ENCODE results near the gene RANBP17. TPM values are rescaled to one million over a fixed set of nuclear protein-coding genes. Genes with fewer than 3 reads are reported as not detected.

Gene RANBP17
- total and polyA plus RNA-seq, 2 donors (not counting 1 experiment from before 2014, with no cell fraction given), result 3.1 to 3.5 TPM

GRCh38 chr5:171050916-171051315, 189.1 kb downstream of the RANBP17 start:
- TF ChIP-seq CTCF (conservative IDR thresholded peaks at IDR 0.05 in 1 of 2, IDR thresholded peaks at IDR 0.05 in 1 of 2; ENCODE audit: low read depth in 1 of 2, low read length in 2 of 2) (no peak), EZH2 (IDR thresholded peaks at IDR 0.05; ENCODE audit: low read length, missing control alignments) (no peak)

GRCh38 chr5:171055875-171056454, 194.1 kb downstream of the RANBP17 start:
- Histone ChIP-seq H4K20me1 (ENCODE audit: control insufficient read depth, extremely low read depth, insufficient read depth, low read length) (no peaks in the 10 kb centered on the region), H3K9ac (ENCODE audit: insufficient read depth, low read length) (no peak overlapping the region), H3K36me3 (ENCODE audit: control insufficient read depth, insufficient read depth, low read length) (no peaks in the 10 kb centered on the region), H3K79me2 (ENCODE audit: control insufficient read depth, insufficient read depth, low read length) (no peaks in the 10 kb centered on the region), H3K4me1 (ENCODE audit: control insufficient read depth, extremely low read depth, insufficient read depth, low read length) (no peaks in the 10 kb centered on the region), H2AFZ (ENCODE audit: low read length) (no peak overlapping the region), H3K4me2 (ENCODE audit: extremely low read depth, insufficient read depth, low read length) (no peak overlapping the region), H3K4me3 (replicated peaks in 1 of 4; ENCODE audit: control extremely low read depth in 1 of 4, insufficient read depth in 1 of 4, low read depth in 3 of 4, low read length in 4 of 4) (no peak overlapping the region), H3K27ac (ENCODE audit: insufficient read depth, low read length) (no peak overlapping the region), H3K9me3 (ENCODE audit: control insufficient read depth, insufficient read depth, low read depth, low read length) (no peaks in the 10 kb centered on the region), H3K27me3 (ENCODE audit: control insufficient read depth, insufficient read depth, low read length) (no peaks in the 10 kb centered on the region)
- DNase-seq (ENCODE audit: low read depth in 2 of 2), result peak; percentile 1 to 10
- no peak for TF ChIP-seq EZH2 (IDR thresholded peaks at IDR 0.05; ENCODE audit: low read length, missing control alignments)
- TF ChIP-seq CTCF (conservative IDR thresholded peaks at IDR 0.05 in 1 of 2, IDR thresholded peaks at IDR 0.05 in 1 of 2; ENCODE audit: low read depth in 1 of 2, low read length in 2 of 2), result no peak

More at GRCh38 chr5:171050916-171051315, 189.1 kb downstream of the RANBP17 start:
- H3K27ac ChIP-seq (ENCODE audit: insufficient read depth, low read length), result no peak overlapping the region
- no peaks in the 10 kb centered on the region for H3K27me3 ChIP-seq (ENCODE audit: control insufficient read depth, insufficient read depth, low read length)
- H3K79me2 ChIP-seq (ENCODE audit: control insufficient read depth, insufficient read depth, low read length), result no peaks in the 10 kb centered on the region
- H2AFZ ChIP-seq (ENCODE audit: low read length), result no peak overlapping the region
- H3K9me3 ChIP-seq (ENCODE audit: control insufficient read depth, insufficient read depth, low read depth, low read length), result no peaks in the 10 kb centered on the region
- H3K4me3 ChIP-seq (replicated peaks in 1 of 4; ENCODE audit: control extremely low read depth in 1 of 4, insufficient read depth in 1 of 4, low read depth in 3 of 4, low read length in 4 of 4), result no peak overlapping the region
- H3K4me1 ChIP-seq (ENCODE audit: control insufficient read depth, extremely low read depth, insufficient read depth, low read length), result no peaks in the 10 kb centered on the region
- no peaks in the 10 kb centered on the region for H4K20me1 ChIP-seq (ENCODE audit: control insufficient read depth, extremely low read depth, insufficient read depth, low read length)
- DNase-seq (ENCODE audit: low read depth in 2 of 2), result peak; percentile 11 to 50
- no peak overlapping the region for H3K9ac ChIP-seq (ENCODE audit: insufficient read depth, low read length)
- no peaks in the 10 kb centered on the region for H3K36me3 ChIP-seq (ENCODE audit: control insufficient read depth, insufficient read depth, low read length)
- H3K4me2 ChIP-seq (ENCODE audit: extremely low read depth, insufficient read depth, low read length), result no peak overlapping the region

- no peak for TF ChIP-seq EZH2 (IDR thresholded peaks at IDR 0.05; ENCODE audit: low read length, missing control alignments)
- no peak for TF ChIP-seq CTCF (conservative IDR thresholded peaks at IDR 0.05 in 1 of 2, IDR thresholded peaks at IDR 0.05 in 1 of 2; ENCODE audit: low read depth in 1 of 2, low read length in 2 of 2)
- Histone ChIP-seq H3K27me3 (ENCODE audit: control insufficient read depth, insufficient read depth, low read length) (no peaks in the 10 kb centered on the region), H3K27ac (ENCODE audit: insufficient read depth, low read length) (no peak overlapping the region), H2AFZ (ENCODE audit: low read length) (no peak overlapping the region), H3K9ac (ENCODE audit: insufficient read depth, low read length) (no peak overlapping the region), H3K4me1 (ENCODE audit: control insufficient read depth, extremely low read depth, insufficient read depth, low read length) (no peaks in the 10 kb centered on the region), H3K4me3 (replicated peaks in 1 of 4; ENCODE audit: control extremely low read depth in 1 of 4, insufficient read depth in 1 of 4, low read depth in 3 of 4, low read length in 4 of 4) (no peak overlapping the region), H4K20me1 (ENCODE audit: control insufficient read depth, extremely low read depth, insufficient read depth, low read length) (no peaks in the 10 kb centered on the region), H3K9me3 (ENCODE audit: control insufficient read depth, insufficient read depth, low read depth, low read length) (no peaks in the 10 kb centered on the region), H3K79me2 (ENCODE audit: control insufficient read depth, insufficient read depth, low read length) (no peaks in the 10 kb centered on the region), H3K4me2 (ENCODE audit: extremely low read depth, insufficient read depth, low read length) (no peak overlapping the region), H3K36me3 (ENCODE audit: control insufficient read depth, insufficient read depth, low read length) (no peaks in the 10 kb centered on the region)
- no peak for DNase-seq (ENCODE audit: low read depth in 2 of 2)
Measured at GRCh38 chr5:171067540-171068130, 205.8 kb downstream of the RANBP17 start.

Data from fibroblast of lung (primary cell).